Activated B cell treated with CpG ODN at 0.5 μM for 24 hours (primary cell): Measurements from ENCODE around the gene GDAP2. TPM values are rescaled to one million over a fixed set of nuclear protein-coding genes. Genes with fewer than 3 reads are reported as not detected.

Source experiments
- ATAC-seq: fragments of 200-7000 bp; cut with Tn5 transposase; one replicate; pipeline ENCODE4 v1.10.0; 2021; ENCODE audit warnings: low read depth, mild to moderate bottlenecking, moderate library complexity
- CTCF ChIA-PET: fragments of 350-600 bp; sonication (Branson Sonifier 250); formaldehyde crosslinking; loops from one replicate; lab custom pipeline; 2021; ENCODE audit warnings: antibody characterized with exemption; lab: Charles Lee
- POLR2A ChIA-PET: fragments of 350-600 bp; sonication (Branson Sonifier 250); formaldehyde crosslinking; loops from one replicate; lab custom pipeline; 2021; ENCODE audit warnings: antibody characterized with exemption; lab: Charles Lee
- DNase-seq: peaks from one replicate; pipeline ENCODE4 v3.0.0; 2022
- H3K27ac Mint-ChIP-seq: one replicate; pipeline ENCODE4 v1.8.0; 2020; ENCODE audit warnings: mixed read lengths
- H3K27me3 Mint-ChIP-seq: one replicate; pipeline ENCODE4 v1.8.0; 2021; ENCODE audit warnings: mixed read lengths
- H3K36me3 Mint-ChIP-seq: one replicate; pipeline ENCODE4 v1.8.0; 2021; ENCODE audit warnings: low read depth, mixed read lengths
- H3K4me1 Mint-ChIP-seq: one replicate; pipeline ENCODE4 v1.8.0; 2021; ENCODE audit warnings: mixed read lengths
- H3K4me3 Mint-ChIP-seq: one replicate; pipeline ENCODE4 v1.8.0; 2020; ENCODE audit warnings: mild to moderate bottlenecking, mixed read lengths
- H3K9me3 Mint-ChIP-seq: one replicate; pipeline ENCODE4 v1.8.0; 2020; ENCODE audit warnings: mixed read lengths
- intact Hi-C: fragments of 100-400 bp; cut with micrococcal nuclease; formaldehyde crosslinking; loops from one replicate; pipeline ENCODE4 v1.15.1; 2024
- total RNA-seq: library from RNA; stranded (reverse); gene quantifications from 2 replicates; pipeline ENCODE4 v1.2.3, GENCODE V29; 2022
- TF ChIP-seq, protein P1 (sequence below): fragments of 200-600 bp; IDR thresholded peaks from one replicate; pipeline ENCODE4 v1.8.0; 2022; ENCODE audit warnings: antibody characterized with exemption, mild to moderate bottlenecking

The GDAP2 gene
- total RNA-seq, 1 donor from 2014 or later: 20.6 TPM

- H3K36me3 Mint-ChIP-seq: peaks cover 22% of the 10 kb centered on the region
Observed at GRCh38 chr1:117861694-117862093, 67.7 kb downstream of the GDAP2 start.

DNA sequence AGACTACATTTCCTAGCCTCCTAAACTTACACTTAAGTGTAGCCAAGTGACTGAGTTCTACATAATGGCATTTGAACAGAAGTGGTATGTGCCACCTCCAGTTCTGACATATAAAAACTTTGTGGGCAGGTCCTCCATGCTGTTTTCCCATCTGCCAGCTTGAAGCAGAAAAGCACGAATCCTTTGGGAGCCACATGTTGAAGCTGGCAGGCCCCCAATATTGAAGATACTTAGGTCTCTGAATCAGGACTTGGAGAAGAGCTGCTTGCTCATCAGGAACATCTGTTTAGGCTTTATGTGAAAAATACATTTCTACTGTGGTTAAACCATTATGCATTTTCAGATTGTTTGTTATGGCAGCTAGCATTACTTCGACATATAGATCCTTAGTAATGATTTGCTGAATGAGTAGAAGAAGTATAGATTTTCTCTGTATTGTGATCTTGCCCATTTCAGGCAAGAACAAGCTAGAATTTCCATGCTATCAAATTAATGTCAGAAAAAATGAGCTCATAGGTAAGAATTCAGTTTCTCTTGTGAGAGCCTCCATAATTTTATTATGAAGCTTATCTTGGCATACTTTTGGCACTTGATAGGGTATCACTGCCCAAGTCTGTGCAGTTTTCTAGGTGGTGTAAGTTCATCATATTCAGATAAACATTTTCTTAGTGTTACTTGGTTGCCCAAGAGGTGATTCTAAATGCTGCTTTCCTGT, 68.4 kb downstream of the GDAP2 start:
- intact Hi-C loops: no loop called here
- ATAC-seq: no peak
- no peak overlapping the region for H3K4me3 Mint-ChIP-seq
- TF ChIP-seq, protein P1, sequence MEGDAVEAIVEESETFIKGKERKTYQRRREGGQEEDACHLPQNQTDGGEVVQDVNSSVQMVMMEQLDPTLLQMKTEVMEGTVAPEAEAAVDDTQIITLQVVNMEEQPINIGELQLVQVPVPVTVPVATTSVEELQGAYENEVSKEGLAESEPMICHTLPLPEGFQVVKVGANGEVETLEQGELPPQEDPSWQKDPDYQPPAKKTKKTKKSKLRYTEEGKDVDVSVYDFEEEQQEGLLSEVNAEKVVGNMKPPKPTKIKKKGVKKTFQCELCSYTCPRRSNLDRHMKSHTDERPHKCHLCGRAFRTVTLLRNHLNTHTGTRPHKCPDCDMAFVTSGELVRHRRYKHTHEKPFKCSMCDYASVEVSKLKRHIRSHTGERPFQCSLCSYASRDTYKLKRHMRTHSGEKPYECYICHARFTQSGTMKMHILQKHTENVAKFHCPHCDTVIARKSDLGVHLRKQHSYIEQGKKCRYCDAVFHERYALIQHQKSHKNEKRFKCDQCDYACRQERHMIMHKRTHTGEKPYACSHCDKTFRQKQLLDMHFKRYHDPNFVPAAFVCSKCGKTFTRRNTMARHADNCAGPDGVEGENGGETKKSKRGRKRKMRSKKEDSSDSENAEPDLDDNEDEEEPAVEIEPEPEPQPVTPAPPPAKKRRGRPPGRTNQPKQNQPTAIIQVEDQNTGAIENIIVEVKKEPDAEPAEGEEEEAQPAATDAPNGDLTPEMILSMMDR: no peak
- POLR2A ChIA-PET: no interaction called here
- H3K27me3 Mint-ChIP-seq: no peaks in the 10 kb centered on the region
- peaks cover 15% of the 10 kb centered on the region for H3K36me3 Mint-ChIP-seq
- H3K9me3 Mint-ChIP-seq: peaks cover 6% of the 10 kb centered on the region
- CTCF ChIA-PET: no interaction called here
- DNase-seq: no peak
- no peak overlapping the region for H3K27ac Mint-ChIP-seq
- no peaks in the 10 kb centered on the region for H3K4me1 Mint-ChIP-seq

More at GRCh38 chr1:117861694-117862093, 67.7 kb downstream of the GDAP2 start:
- intact Hi-C loops: no loop called here
- Mint-ChIP-seq H3K27ac (no peak overlapping the region), H3K27me3 (no peaks in the 10 kb centered on the region), H3K4me1 (no peaks in the 10 kb centered on the region), H3K4me3 (no peak overlapping the region), H3K9me3 (peaks cover 8% of the 10 kb centered on the region)
- ChIA-PET CTCF (no interaction called here), POLR2A (no interaction called here)
- DNase-seq (no peak), ATAC-seq (no peak)
- TF ChIP-seq, protein P1: no peak

- no peak for ATAC-seq
- ChIA-PET POLR2A (no interaction called here), CTCF (no interaction called here)
- Mint-ChIP-seq H3K9me3 (no peaks in the 10 kb centered on the region), H3K27me3 (no peaks in the 10 kb centered on the region), H3K4me3 (no peak overlapping the region), H3K36me3 (peaks cover 6% of the 10 kb centered on the region), H3K4me1 (no peaks in the 10 kb centered on the region), H3K27ac (no peak overlapping the region)
- DNase-seq: no peak
- TF ChIP-seq, protein P1: no peak
- intact Hi-C loops: loop anchor here (5.0 kb wide), 1 partner anchor 723 kb away; no protein-coding TSS in a partner anchor
Observed at GRCh38 chr1:117859901-117860300, 69.5 kb downstream of the GDAP2 start.

GRCh38 chr1:117857418-117857817, 72.0 kb downstream of the GDAP2 start:
- Mint-ChIP-seq H3K36me3 (peaks cover 3% of the 10 kb centered on the region), H3K27ac (no peak overlapping the region), H3K4me1 (no peaks in the 10 kb centered on the region), H3K4me3 (no peak overlapping the region), H3K27me3 (no peaks in the 10 kb centered on the region), H3K9me3 (no peaks in the 10 kb centered on the region)
- POLR2A ChIA-PET: no interaction called here
- TF ChIP-seq, protein P1: no peak
- CTCF ChIA-PET: no interaction called here
- no peak for DNase-seq
- intact Hi-C loops: loop anchor here (5.0 kb wide), 1 partner anchor 720 kb away; no protein-coding TSS in a partner anchor
- no peak for ATAC-seq

GRCh38 chr1:117852853-117853553, 76.4 kb downstream of the GDAP2 start:
- no peak for DNase-seq
- intact Hi-C loops: no loop called here
- ChIA-PET POLR2A (no interaction called here), CTCF (no interaction called here)
- Mint-ChIP-seq H3K27me3 (no peaks in the 10 kb centered on the region), H3K9me3 (no peaks in the 10 kb centered on the region), H3K27ac (no peak overlapping the region), H3K4me3 (no peak overlapping the region), H3K36me3 (no peaks in the 10 kb centered on the region), H3K4me1 (no peaks in the 10 kb centered on the region)
- TF ChIP-seq, protein P1: no peak
- ATAC-seq: no peak
